CD4-positive, alpha-beta T cell treated with Interleukin-4 for 4 hours (primary cell): Measurements from ENCODE around the gene PCED1A.
A peak's percentile ranks its signal among the peaks of the same experiment; 100 is the strongest.
"Not testable (repeated sequence)": the region's sequence is repeated elsewhere in the genome, so short reads cannot be mapped to it uniquely, and the experiment has no call there.

Experiments
- DNase-seq: peaks from one replicate; pipeline ENCODE4 v3.0.0-alpha.2; 2020

The PCED1A gene

DNA sequence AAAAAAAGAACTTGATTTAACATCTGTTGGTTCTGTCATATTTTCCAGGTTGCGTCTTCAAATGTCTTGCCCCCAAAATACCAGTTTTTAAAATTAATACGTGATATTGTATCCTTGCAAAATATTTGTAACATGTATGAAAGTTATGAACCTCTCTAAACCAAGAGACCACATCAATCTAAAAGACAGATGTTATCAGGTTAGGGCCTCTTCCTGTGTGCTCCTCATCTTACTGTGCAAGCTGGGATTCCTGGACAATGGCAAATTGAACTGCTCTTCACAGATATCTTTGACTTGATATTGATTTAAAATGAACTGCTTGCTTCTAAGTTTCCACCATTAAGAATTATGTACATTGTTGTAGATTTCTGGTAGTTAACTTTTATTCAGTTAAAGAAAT, 14.7 kb downstream of the PCED1A start:
- DNase-seq = no peak

DNA sequence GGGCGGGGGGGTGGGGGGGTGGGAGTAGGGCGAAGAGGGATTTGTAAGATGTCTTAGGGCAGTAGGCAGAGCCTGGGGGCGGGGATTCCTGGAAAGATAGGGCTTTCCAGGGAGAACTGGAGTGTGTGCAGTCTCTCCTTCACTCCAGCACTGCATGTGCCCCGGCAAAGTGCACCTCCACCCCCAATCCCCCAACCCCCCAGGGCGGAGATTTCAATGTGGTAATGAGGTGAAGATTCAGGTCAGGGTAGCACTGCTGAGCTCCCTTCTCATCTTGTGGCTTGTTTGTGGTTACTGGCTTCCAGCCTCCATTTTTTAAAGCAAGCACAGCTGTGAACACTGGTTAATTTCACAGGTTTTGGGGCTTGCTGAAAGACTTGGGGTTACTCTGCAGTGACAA, 18.4 kb downstream of the PCED1A start:
- DNase-seq = peak; percentile 51

DNA sequence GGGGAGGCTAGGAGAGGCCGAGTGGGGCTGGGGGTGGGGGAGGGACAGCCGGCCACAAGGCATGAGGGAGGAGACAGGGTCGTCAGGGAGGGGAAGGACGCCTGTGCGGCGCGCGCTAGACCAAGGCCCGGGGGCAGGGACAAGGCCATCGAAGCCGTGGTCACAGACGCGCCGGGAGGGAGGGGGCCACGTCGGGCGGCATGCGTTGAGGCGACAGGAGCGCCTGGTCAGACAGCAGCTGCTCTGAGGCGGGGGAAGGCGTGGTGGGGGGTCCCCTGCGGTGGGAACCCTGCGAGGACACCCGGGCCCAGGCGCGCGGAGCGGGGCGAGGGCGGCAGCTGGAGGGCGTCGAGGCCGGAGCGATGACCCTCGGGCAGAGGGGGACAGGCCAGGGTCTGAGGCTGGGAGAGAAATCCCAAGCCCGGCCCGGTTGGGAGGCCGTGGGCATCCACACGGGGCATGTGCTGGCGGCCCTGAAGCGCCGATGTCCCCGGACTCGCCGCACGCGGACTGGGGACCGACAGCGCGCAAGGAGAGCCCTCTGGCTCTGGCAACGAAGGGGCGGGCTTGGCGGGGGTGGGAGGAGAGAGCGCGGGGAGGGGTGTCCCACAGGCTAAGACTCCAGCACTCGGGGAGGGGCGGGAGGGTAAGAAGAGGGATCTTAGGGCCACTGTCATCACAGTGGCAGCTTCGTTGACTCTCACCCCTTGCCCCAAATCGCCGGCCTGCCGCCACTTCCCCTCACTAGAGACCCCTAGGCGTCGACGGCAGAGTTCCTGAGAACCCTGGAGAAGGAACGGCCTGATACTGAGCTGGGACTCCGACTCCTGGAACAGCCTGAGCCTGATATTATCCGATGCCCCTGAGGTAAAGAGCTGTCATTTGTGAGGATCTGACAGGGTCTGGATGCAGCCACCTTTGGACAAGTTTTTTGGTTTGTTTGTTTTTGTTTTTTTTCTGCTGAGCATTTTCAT, 19.3 kb downstream of the PCED1A start:
- DNase-seq = no peak

DNA sequence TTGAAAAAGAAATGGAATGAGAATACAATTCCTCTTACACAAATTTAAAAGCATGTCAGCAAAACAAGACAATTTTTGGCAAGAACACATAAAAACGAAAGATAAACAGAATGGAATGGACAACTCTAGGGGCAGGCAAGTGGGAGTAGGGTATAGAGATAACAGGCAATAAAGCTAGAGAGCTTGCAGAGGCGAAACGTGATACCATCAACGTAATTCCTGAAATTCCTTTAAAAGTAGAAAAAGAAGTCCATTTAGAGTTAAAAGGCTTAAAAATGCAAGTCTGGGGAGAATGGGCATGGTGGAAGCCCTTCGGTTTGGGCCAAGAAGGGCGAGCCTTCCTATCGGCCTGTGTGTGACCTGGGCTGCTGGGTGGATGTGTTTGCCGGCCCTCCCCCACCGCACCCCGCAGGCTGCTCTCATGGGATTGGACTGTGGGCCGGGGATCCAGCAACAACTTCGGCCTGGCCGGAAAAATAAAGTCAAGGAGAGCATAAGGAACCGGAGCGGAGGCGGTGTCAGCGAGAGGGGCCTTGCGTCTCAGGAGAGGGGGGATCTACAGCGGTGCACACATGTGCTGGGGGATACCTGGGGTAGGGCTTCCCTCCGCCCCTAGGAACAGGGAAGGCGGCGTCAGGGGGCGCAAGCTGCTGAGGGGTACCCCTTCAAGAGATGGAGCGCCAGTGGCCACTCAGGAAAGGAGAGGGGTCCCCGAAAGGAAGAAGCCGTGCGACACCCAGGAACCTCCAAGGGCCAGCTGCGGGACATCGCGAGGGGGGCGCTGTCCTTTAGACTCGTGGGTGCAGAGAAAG, 20.2 kb downstream of the PCED1A start:
- no peak for DNase-seq

DNA sequence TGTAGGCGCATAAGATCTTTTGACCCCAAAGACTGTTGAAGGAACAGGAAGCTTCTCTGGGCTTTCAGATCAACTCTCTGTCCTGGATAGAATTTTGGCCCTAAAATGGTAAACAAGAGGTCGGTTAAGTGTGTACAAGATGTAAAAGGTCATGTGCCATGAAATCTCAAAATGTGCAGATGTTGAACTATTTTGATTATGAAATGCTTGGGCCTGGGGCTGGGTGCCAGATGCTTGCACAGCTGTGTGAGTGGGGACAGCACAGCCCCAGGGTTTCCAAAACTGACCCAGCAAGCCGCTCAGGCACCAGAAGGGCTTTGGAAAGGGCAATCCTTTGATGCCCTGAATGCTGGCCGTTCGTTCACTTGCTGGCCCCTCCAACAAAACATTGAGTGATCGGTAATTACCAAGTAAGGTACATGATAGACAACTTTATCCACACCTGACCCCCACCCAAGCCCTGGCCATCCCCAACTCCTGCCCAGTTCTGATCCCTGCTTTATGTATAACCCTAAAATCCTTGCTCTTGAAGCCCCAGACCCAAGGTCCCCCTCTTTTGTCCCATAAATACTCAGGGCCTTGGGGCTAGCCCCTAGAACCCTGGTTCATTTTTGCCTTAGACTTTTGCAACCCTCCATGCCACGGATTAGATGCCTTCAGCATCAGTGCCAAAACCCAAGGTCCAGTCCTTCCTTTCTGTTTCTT, 22.4 kb downstream of the PCED1A start:
- no peak for DNase-seq

DNA sequence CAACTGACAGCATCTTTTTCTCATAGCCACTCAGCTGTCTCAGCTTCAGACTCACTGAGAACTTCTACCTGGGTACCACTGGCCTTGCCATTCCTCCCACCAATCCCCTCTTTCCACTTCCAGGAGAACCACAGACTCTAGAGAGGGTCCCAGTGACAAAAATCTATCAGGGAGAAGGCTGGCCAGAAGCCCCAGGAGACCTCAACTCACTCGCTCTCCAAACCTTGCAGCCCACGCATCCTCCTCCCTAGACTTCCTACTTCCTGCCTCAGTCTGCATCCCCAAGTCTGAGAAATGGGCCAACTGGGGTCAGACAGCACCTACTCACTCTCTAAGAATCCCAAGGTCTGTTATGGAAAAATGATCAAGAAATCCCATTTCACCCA, 23.1 kb downstream of the PCED1A start:
- DNase-seq = no peak

DNA sequence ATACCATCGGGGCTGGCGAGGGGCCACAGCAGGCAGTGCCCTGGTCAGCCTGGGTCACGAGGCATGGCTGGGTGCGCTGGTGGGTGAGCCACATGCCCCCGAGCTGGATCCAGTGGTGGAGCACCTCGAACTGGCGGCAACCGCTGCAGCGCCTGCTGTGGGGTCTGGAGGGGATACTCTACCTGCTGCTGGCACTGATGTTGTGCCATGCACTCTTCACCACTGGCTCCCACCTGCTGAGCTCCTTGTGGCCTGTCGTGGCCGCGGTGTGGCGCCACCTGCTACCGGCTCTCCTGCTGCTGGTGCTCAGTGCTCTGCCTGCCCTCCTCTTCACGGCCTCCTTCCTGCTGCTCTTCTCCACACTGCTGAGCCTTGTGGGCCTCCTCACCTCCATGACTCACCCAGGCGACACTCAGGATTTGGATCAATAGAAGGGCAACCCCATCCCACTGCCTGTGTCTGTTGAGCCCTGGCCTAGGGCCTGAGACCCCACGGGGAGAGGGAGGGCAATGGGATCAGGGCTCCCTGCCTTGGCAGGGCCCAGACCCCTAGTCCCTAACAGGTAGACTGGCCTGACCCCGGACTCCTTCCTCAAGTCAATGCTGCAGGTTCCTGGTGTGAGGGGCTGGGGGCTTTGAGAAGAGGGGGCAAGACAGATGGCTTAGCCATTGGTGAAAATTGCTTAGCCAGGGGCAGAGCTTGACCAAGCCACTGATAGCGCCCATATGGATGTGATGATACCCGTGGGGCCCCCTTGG, 23.7 kb downstream of the PCED1A start:
- no peak for DNase-seq

DNA sequence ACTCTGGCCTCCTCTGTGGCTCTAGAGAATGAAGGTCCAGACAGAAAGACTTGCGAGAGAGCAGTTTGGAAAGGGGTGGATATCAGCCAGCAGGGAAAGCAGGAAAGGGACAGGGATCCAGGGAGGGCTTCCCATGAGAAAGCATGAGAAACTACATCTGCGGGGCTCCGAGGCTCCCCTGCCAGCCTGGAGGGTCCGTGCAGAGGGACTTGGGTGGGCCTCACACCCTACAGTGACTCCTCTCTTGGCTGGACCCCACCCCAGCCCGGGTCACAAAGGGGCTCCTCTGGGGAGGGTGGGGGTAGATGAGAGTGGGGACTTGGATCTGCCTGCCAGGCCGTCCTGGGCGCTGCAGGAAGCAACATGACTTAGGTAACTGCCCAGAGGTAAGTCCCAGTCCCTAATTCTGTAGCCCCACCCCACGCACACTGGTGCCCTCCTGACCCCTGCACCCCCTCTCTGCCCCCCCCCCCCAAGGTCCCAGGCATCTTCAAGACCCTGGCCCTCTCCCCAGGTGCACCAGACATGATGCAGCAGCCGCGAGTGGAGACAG, 24.3 kb downstream of the PCED1A start, which contains the start of gene TMEM239:
Gene TMEM239 (plus strand): TSS at position 335 of the 553 bp plus-strand sequence. CDS start 191 bp downstream, at position 526.
- no peak for DNase-seq

DNA sequence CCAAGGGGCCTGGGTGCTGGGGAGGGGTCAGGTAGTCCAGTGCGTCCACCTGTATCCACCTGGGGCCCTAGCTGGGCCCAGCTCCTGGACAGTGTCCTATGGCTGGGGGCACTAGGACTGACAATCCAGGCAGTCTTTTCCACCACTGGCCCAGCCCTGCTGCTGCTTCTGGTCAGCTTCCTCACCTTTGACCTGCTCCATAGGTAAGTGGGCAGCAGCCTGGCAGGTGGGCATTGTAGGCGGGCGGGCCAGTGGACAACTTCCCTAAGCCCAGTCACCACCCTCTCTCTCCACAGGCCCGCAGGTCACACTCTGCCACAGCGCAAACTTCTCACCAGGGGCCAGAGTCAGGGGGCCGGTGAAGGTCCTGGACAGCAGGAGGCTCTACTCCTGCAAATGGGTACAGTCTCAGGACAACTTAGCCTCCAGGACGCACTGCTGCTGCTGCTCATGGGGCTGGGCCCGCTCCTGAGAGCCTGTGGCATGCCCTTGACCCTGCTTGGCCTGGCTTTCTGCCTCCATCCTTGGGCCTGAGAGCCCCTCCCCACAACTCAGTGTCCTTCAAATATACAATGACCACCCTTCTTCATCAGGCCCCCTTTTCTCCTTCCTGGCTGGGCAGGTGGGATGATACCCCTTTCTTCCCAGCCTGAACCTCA, 25.1 kb downstream of the PCED1A start:
- no peak for DNase-seq

DNA sequence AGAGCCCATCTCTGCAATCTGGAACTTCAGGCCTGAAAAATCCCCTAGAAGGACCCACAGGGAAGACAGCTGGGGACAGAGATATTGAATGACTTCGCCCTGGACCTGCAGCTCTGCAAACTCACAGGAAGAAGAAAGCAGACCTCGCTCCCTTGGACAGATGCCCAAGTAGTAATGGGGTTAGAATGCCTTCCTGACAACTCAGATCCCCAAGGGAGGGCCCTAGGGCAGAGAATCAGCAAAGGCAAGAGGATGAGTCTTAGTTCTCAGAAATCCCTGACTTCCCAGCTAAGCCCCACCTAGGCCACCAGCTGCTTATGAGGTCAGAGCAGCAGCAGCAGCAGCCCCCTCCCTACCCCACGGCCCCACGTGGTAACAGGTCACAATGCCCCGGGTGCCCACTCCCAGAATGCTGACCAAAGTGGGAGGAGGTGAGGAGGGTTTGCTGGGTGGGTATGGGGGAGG, 25.8 kb downstream of the PCED1A start, which contains the start of gene C20orf141:
Gene C20orf141 (plus strand): TSS at position 401 of the 465 bp plus-strand sequence. CDS start 198 bp downstream, outside the sequence.
- DNase-seq = no peak

DNA sequence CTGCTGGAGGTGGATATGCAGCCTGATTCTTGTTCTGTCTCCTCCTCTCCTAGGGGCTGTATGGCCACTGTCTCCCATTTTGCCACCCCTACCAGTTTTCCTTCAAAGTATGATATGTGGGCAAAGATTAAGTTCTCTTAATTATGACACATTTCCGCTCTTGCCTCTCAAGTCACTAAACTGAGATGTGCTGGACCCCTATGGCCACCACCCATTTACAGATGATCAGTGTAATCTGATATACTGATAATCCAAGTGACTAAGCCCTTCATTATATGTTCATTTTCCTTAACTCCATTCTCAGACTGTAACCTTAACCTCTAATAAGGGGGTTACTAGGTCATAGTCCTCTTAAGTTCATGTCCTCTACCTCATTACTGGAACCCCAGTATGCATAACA, 26.4 kb downstream of the PCED1A start:
- DNase-seq = no peak

DNA sequence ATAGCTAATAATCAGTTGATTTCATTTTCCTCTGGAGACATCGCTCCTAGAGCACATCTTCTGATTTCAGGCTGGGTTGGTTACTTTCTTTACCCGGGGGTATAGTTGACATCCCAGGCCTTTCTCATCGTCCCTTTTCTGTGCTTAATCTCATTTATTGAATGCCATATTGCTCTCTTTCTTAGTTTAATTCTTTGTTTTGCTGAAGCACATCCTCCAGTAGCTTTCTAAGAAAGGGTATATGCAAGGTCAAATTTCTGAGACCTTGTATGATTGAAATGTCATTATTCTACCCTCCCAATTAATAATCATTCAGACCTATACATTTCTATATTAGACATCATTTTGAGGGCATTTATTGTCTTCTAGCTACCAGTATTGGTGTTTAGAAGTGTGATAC, 28.3 kb downstream of the PCED1A start:
- no peak for DNase-seq

DNA sequence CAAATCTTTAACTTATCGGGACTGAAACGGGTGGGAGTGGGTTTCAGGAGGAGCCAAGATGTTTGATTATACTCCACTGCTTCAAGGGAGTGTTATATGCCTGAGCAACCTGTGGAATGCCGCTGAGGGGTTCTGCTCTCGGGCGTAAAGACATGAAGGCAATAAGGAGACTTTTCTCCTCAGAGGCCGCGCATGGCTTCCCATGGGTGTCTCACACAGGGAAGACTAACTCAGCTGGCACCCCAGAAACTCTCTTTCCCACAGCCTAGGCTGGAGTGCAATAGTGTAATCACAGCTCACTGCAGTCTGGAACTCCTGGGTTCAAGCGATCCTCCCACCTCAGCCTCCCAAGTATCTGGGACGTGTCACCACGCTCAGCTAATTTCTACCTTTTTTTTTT, 30.8 kb downstream of the PCED1A start:
- DNase-seq = no peak

DNA sequence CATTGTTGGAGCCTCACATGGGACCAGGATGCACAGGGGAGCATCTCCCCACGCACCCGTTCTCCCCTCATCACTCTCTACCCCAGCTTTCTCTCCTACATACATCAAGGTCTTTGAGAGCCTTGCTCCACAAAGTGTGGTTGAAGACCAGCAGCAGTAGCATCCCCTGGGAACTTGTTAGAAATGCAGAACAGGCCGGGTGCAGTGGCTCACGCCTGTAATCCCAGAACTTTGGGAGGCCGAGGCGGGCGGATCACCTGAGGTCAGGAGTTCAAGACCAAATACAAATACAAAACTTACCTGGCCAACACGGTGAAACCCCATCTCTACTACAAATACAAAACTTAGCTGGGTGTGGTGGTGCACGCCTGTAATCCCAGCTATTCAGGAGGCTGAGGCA, 32.5 kb downstream of the PCED1A start:
- not testable (repeated sequence) for DNase-seq

DNA sequence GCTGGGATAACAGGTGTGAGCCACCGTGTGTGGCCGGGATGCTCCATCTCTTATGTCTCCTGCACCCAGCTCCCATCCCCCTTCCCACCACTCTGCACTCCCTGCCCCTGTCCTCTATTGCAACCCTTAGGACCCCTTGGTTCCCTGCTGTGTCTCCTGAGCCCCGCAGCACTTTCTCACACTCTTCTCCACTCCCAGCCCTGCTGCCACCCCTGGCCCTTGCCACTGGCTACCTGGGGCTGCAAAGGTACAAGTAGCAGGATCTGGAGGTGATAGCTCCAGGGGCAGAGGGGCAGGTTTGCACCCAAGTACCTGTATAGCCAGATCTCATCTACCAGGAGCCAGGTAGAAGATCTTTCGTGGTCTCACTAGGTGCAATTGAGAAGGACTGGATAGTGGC, 33.4 kb downstream of the PCED1A start:
- DNase-seq = no peak

DNA sequence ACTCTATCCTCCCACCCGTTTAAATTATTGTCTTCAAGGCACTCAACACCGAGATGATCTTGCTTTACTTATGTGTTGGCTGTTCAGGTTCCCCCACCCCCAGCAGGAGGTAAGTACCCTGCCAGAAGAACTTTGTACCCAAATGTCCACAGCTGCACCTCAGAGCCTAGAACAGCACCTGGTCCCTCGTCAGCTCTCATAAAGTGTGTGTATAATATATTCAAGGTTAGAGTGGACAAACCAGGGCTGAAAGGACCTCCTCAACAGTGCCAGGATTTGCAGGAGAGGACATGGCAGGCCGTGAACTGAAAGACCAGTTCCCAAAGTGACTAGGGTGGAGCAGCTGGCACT, 34.1 kb downstream of the PCED1A start:
- no peak for DNase-seq

DNA sequence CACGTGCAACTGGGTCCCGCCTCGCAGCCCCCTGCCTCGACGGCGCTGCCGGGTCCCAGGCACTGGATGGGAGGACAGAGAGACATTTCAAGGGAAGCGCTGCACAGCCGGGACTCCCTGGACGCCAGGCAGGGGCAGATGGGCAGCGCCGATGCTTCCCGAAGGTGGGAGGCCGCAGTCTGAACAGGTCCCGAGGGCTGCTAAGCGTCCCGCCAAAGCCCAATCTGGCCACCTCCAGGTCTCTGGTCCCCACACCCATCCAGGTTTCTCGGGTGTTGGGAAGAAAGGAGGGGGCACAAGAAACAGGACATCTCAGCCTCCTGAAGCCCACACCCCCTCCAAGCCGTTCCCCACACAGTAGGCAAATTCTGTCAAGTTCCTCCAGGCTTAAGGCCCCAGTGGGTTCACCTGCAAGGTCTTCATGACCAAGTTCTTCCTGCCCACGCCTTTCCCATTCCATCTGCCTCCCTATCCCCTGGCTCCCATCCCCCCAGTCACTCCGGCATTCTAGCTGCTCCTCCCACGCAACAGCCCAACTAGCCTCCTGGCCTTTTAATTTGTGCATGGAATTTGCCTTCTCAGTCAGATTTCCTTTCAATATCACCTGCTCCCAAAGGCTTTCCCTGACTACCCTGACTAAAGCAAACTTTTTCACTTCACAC, 34.6 kb downstream of the PCED1A start:
- DNase-seq = no peak

DNA sequence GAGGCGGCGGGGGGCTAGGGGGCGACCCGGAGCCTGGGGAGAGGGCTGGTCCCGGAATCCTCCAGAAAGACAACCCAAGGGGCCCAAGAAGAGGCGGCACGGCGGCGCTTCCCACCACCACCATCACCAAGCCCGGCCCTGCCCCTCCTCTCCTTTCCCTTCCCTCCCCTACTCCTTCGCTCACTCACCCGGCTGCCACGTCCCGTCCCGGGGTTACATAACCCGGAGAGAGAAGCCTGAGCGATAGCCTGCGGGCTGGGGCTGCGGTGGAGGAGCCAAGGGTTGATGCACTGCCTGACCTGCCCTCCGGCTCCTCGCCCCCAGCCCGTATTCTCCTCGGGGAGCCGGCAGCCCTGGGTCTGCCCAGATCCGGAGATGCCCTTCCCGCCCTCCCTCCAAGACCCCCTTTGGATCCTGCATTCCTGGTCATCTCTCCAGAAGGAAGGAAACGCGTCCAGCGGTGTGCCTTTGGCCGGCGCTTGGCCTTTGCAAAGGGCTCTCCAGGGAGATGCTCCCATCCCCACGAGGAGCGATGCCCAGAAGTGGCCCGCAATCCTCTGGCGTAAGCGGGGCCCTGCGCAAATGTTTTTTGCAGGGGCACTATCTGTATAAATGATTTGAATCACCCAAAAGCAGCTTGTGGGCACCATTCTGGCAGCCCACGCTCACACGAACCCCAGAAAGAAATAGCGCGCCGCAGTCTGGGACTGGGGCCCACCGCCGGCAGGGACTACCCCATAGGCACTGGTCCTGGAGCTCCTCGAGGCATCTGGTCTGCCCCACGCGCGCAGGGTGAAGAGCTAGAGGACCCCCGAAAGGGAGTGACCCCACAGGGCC, 35.4 kb downstream of the PCED1A start:
- DNase-seq = no peak

DNA sequence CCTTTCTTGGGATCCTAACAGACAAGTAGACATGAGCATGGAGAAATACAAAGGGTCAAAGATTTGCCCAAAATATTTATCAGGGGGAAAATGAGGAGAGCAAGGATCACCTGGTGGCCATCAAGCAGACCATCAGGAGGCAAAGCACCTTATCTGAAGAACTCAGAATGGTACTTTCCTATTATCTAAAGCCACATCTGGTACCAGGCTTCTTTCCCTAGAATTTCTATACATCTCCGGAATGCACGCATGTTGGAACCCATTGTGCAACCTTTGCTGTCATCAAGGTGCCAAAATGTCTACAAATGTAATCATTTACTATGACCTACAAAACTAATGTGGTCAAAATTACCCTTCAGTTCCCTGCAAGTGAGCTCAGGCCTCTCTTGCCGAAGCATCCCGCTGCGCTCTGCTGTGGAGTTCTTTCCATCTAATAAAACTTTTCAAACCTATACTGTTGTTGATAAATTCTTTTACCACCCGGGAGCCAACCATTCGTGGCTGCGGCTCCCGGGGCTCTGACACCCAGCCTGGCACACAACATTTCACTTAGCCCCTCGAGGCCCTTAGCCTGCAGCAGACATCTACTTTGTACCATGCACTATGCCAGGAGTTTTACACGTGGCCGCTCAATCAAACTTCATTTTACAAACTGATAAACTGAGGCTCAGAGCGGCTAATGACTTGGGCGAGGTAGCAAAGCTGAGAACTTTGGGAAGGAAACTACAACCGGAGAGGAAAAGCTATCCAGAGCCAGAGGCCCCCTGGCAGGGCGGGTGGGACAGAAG, 36.2 kb downstream of the PCED1A start:
- DNase-seq = no peak
